HepG2 (cell line): ENCODE results near the gene NPHP4. TPM values are rescaled to one million over a fixed set of nuclear protein-coding genes. Genes with fewer than 3 reads are reported as not detected.

ENCODE experiments used
- ATAC-seq: fragments of 200-7000 bp; cut with Tn5 transposase; 3 replicates; pipeline ENCODE4 v1.9.1; 2020; ENCODE audit warnings: mild to moderate bottlenecking, moderate library complexity
- BruUV-seq: library from RNA; stranded (reverse); fragments of 400-500 nt; replicated peaks from 2 replicates; lab custom pipeline; 2021; lab: Mats Ljungman, UMichigan
- CTCF ChIA-PET: fragments of 300-600 bp; formaldehyde crosslinking; extraction: SDS; loops from one replicate; lab custom pipeline; 2021; ENCODE audit warnings: low total read pairs, inconsistent platforms, low intra/inter-chr PET ratio; lab: Yijun Ruan, JAX
- POLR2A ChIA-PET: fragments of 350-600 bp; sonication (Branson Sonifier 250); formaldehyde crosslinking; loops from one replicate; lab custom pipeline; 2020; ENCODE audit warnings: antibody characterized with exemption, inconsistent platforms; lab: Yijun Ruan, JAX
- DNase-seq: peaks from one replicate; pipeline ENCODE4 v3.0.0-alpha.2; 2015; ENCODE audit warnings: low spot score
- FAIRE-seq: peaks from 3 replicates; lab custom pipeline; 2011; peaks lifted over from hg19 to GRCh38; lab: Jason Lieb, UNC
- H2AFZ ChIP-seq: one replicate; pipeline ENCODE4 v1.6.1; 2011; ENCODE audit warnings: low read length, inconsistent platforms
- H3K27ac ChIP-seq: fragments of 300-600 bp; 3 replicates; pipeline ENCODE4 v1.8.0; 2011; ENCODE audit warnings: mixed run types, mild to moderate bottlenecking, mixed read lengths, low read length, inconsistent platforms; ENCODE audit not compliant: insufficient read depth; ENCODE audit errors: extremely low read length
- H3K27me3 ChIP-seq, 2 experiments: fragments of 200-600 bp in 1 of 2; 2 replicates in 1 of 2; 3 replicates in 1 of 2; pipeline versions ENCODE4 v1.6.0 to v1.8.0; 2011; ENCODE audit warnings: low read length in 2 of 2, mild to moderate bottlenecking in 2 of 2, moderate library complexity in 2 of 2, inconsistent platforms in 1 of 2; ENCODE audit not compliant: insufficient read depth in 2 of 2, control insufficient read depth in 1 of 2
- H3K36me3 ChIP-seq, 2 experiments: fragments of 200-600 bp in 1 of 2; replicated peaks in 1 of 2; 2 replicates in 1 of 2; 3 replicates in 1 of 2; pipeline versions ENCODE4 v1.5.1 to v1.8.0; 2011; ENCODE audit warnings: low read length in 2 of 2, inconsistent platforms in 1 of 2; ENCODE audit not compliant: insufficient read depth in 2 of 2, control insufficient read depth in 1 of 2
- H3K4me1 ChIP-seq: 2 replicates; pipeline ENCODE4 v1.5.1; 2012; ENCODE audit warnings: low read length, inconsistent platforms; ENCODE audit not compliant: insufficient read depth
- H3K4me2 ChIP-seq: 2 replicates; pipeline ENCODE4 v1.6.0; 2011; ENCODE audit warnings: low read depth, low read length, inconsistent platforms
- H3K4me3 ChIP-seq, 3 experiments: fragments of 200-600 bp in 1 of 3; sonication (generic), shearing (Covaris generic) in 1 of 3; replicated peaks in 1 of 3; 2 replicates each; pipeline ENCODE4 v1.5.1; 2011 to 2016; ENCODE audit warnings: low read length in 3 of 3, inconsistent platforms in 2 of 3, low read depth in 2 of 3, mild to moderate bottlenecking in 2 of 3, control low read depth in 1 of 3, mixed read lengths in 1 of 3; ENCODE audit not compliant: insufficient read depth in 1 of 3
- H3K79me2 ChIP-seq: one replicate; pipeline ENCODE4 v1.6.1; 2011; ENCODE audit warnings: low read length, inconsistent platforms; ENCODE audit not compliant: insufficient read depth
- H3K9ac ChIP-seq: 2 replicates; pipeline ENCODE4 v1.6.0; 2011; ENCODE audit warnings: mild to moderate bottlenecking, low read depth, low read length, inconsistent platforms; ENCODE audit not compliant: insufficient read depth
- H3K9me3 ChIP-seq: 2 replicates; pipeline ENCODE4 v1.5.1; 2012; ENCODE audit warnings: mild to moderate bottlenecking, low read length
- H4K20me1 ChIP-seq: 2 replicates; pipeline ENCODE4 v1.6.0; 2011; ENCODE audit warnings: inconsistent platforms, mild to moderate bottlenecking, low read length, moderate library complexity; ENCODE audit not compliant: insufficient read depth
- ETV6 ChIP-seq: sonication (generic); formaldehyde crosslinking; conservative IDR thresholded peaks from 2 replicates; pipeline ENCODE4 v1.4.0; 2020; ENCODE audit warnings: missing genetic modification reagents
- MYC ChIP-seq: sonication (generic); formaldehyde crosslinking; IDR thresholded peaks from 2 replicates; pipeline ENCODE4 v1.9.0; 2021; ENCODE audit warnings: missing genetic modification reagents, borderline replicate concordance
- PLSCR1 ChIP-seq: sonication (generic); formaldehyde crosslinking; IDR thresholded peaks from 2 replicates; pipeline ENCODE4 v1.5.0; 2020; ENCODE audit warnings: missing genetic modification reagents, mild to moderate bottlenecking, borderline replicate concordance
- RERE ChIP-seq: IDR thresholded peaks from 2 replicates; pipeline ENCODE4 v1.6.1; 2016; ENCODE audit warnings: low read depth, missing genetic modification reagents, missing compliant biosample characterization
- RFX3 ChIP-seq: IDR thresholded peaks from 2 replicates; pipeline ENCODE4 v1.6.1; 2016; ENCODE audit warnings: missing biosample characterization, missing genetic modification reagents
- RFXANK ChIP-seq: IDR thresholded peaks from 2 replicates; pipeline ENCODE4 v1.6.1; 2016
- SIX4 ChIP-seq: sonication (generic); formaldehyde crosslinking; IDR thresholded peaks from 2 replicates; pipeline ENCODE4 v1.4.0; 2020; ENCODE audit warnings: missing genetic modification reagents
- SP4 ChIP-seq: sonication (generic); formaldehyde crosslinking; IDR thresholded peaks from 2 replicates; pipeline ENCODE4 v1.8.1; 2023; ENCODE audit warnings: mild to moderate bottlenecking, missing genetic modification reagents
- ZBTB26 ChIP-seq: IDR thresholded peaks from 2 replicates; pipeline ENCODE4 v1.6.1; 2016; ENCODE audit warnings: missing compliant biosample characterization, missing genetic modification reagents, borderline replicate concordance
- ZNF570 ChIP-seq: sonication (generic); formaldehyde crosslinking; IDR thresholded peaks from 2 replicates; pipeline ENCODE4 v1.4.0; 2020; ENCODE audit warnings: mild to moderate bottlenecking, missing genetic modification reagents, borderline replicate concordance
- ZNF646 ChIP-seq: sonication (generic); formaldehyde crosslinking; IDR thresholded peaks from 2 replicates; pipeline ENCODE4 v1.9.0; 2021; ENCODE audit warnings: mild to moderate bottlenecking, missing genetic modification reagents
- WGBS: methylation state at CpG from one replicate; pipeline ENCODE4 v1.1.6; 2017; ENCODE audit warnings: low lambda C conversion rate; 5-methylcytosine and 5-hydroxymethylcytosine counted together
- in situ Hi-C: cut with HindIII; loops from 2 replicates; pipeline ENCODE4 v1.10.0; 2017; ENCODE audit warnings: low pct_unique_long_range_greater_than_20kb; ENCODE audit not compliant: extremely low pct_ligation_motif_present
- intact Hi-C: fragments of 100-400 bp; cut with micrococcal nuclease; formaldehyde crosslinking; loops from one replicate; pipeline ENCODE4 v1.10.0; 2022; ENCODE audit not compliant: unreplicated experiment
- polyA plus RNA-seq, 8 experiments: library from polyadenylated mRNA; depleted of rRNA in 3 of 8; stranded (reverse) in 7 of 8; unstranded in 1 of 8; fragments of >200 nt; fragmentation: Illumina TruSeq in 4 of 8; extraction: Trizol in 4 of 8; gene quantifications; 2 replicates each; pipeline versions ENCODE4 v1.2.1 to v1.2.3, GENCODE V29; 2011 to 2016; ENCODE audit warnings: low read depth in 4 of 8, missing spikeins in 1 of 8, mixed read lengths in 1 of 8; ENCODE audit not compliant: insufficient read depth in 1 of 8
- total RNA-seq, 5 experiments: library from RNA; depleted of rRNA; stranded (reverse); fragments of >200 nt; fragmentation: Illumina TruSeq; extraction: Trizol; gene quantifications; 2 replicates each; pipeline ENCODE4 v1.2.3, GENCODE V29; 2016; ENCODE audit warnings: low read depth in 1 of 5

NPHP4 gene
- total and polyA plus RNA-seq, 2 of the 13 experiments (the other 11 are each of a cell fraction or from before 2014, with no cell fraction given) = 4.4 to 6.8 TPM

- CTCF ChIA-PET = no interaction called here
- ATAC-seq = no peak
- no TSS peak for BruUV-seq
- no peaks in the 10 kb centered on the region for H4K20me1 ChIP-seq
- no peak for DNase-seq
- POLR2A ChIA-PET = interaction anchor here (1.8 kb wide), 1 partner anchor 57 kb away, joined by 9 read pairs; the partner anchor contains the start of gene NPHP4
- FAIRE-seq = no peak
- H3K4me3 ChIP-seq = no peak overlapping the region
- no peaks in the 10 kb centered on the region for H3K27me3 ChIP-seq
- no peak overlapping the region for H3K9ac ChIP-seq
- intact Hi-C loops (no loop called here), in situ Hi-C loops (no loop called here)
- H3K27ac ChIP-seq = peak overlapping the region; percentile 90
- H3K4me2 ChIP-seq = no peak overlapping the region
- no peaks in the 10 kb centered on the region for H3K79me2 ChIP-seq
- H2AFZ ChIP-seq = no peak overlapping the region
- H3K4me1 ChIP-seq = peaks cover 33% of the 10 kb centered on the region
- H3K9me3 ChIP-seq = no peaks in the 10 kb centered on the region
- 96% methylated on average over 5 of the region's 6 CpGs for WGBS
- H3K36me3 ChIP-seq = peaks cover 2 to 17% of the 10 kb centered on the region in 2 experiments; a peak in 4 of 5 replicates
- no peak for TF ChIP-seq SP4
- TF ChIP-seq PLSCR1 (CRISPR knock-in tag) = no peak
- TF ChIP-seq RFXANK (CRISPR knock-in tag) = no peak
- TF ChIP-seq MYC (CRISPR knock-in tag) = no peak
- TF ChIP-seq RFX3 (CRISPR knock-in tag) = no peak
- no peak for TF ChIP-seq ZNF646 (CRISPR knock-in tag)
- TF ChIP-seq ZNF570 (CRISPR knock-in tag) = no peak
- no peak for TF ChIP-seq ZBTB26 (CRISPR knock-in tag)
- no peak for TF ChIP-seq ETV6 (CRISPR knock-in tag)
- TF ChIP-seq SIX4 (CRISPR knock-in tag) = no peak
- TF ChIP-seq RERE (CRISPR knock-in tag) = no peak
Measured at GRCh38 chr1:5935026-5935425, 57.2 kb downstream of the NPHP4 start.
